NCI-H526 (cell line): ENCODE measurements around the gene DOHH.

Experiments used
- DNase-seq, 2 experiments: peaks; one replicate each; lab custom pipeline; 2025; lab: John Stamatoyannopoulos, UW

The DOHH gene

GRCh38 chr19:3501780-3502179 is 1.3 kb upstream of the DOHH start:
- DNase-seq: no peak

GRCh38 chr19:3499738-3500428 is 591 bp downstream of the DOHH start:
- no peak for DNase-seq

GRCh38 chr19:3497757-3498520 is 2.5 kb downstream of the DOHH start:
- DNase-seq: no peak

GRCh38 chr19:3496392-3497273 is 3.8 kb downstream of the DOHH start:
- DNase-seq: no peak

- peak in 1 of 2 experiments; percentile 60 for DNase-seq
These were observed 5.9 kb downstream of the DOHH start for GRCh38 chr19:3494559-3494958.

- no peak for DNase-seq
These were observed 6.4 kb downstream of the DOHH start for GRCh38 chr19:3494051-3494450.

GRCh38 chr19:3493651-3494050 is 6.8 kb downstream of the DOHH start:
- DNase-seq: no peak

GRCh38 chr19:3492919-3493318 is 7.6 kb downstream of the DOHH start:
- no peak for DNase-seq

- DNase-seq: no peak
These were observed 8.2 kb downstream of the DOHH start for GRCh38 chr19:3492131-3492839.

- no peak for DNase-seq
These were observed 8.9 kb downstream of the DOHH start for GRCh38 chr19:3491396-3492119.

- no peak for DNase-seq
These were observed 17.2 kb downstream of the DOHH start, which contains the start of gene SMIM44 for GRCh38 chr19:3483226-3483628. SMIM44 (minus strand) TSS chr19:3483441; CDS start chr19:3483403, 38 bp downstream.

GRCh38 chr19:3482507-3483225 is 17.8 kb downstream of the DOHH start:
- peak in 1 of 2 experiments; percentile 14 for DNase-seq

- DNase-seq: no peak
These were observed 19.0 kb downstream of the DOHH start for GRCh38 chr19:3481241-3482090.

- DNase-seq: peak in 1 of 2 experiments; percentile 21
These were observed 19.9 kb downstream of the DOHH start, which contains the start of gene SMIM24 for GRCh38 chr19:3480383-3481091. SMIM24 (minus strand) TSS chr19:3480525; CDS start chr19:3480463, 62 bp downstream.

- peak in 1 of 2 experiments; percentile 51 for DNase-seq
These were observed 20.6 kb downstream of the DOHH start for GRCh38 chr19:3479834-3480215.

GRCh38 chr19:3479177-3479833 is 21.2 kb downstream of the DOHH start:
- peak; percentile 19 to 64 for DNase-seq

GRCh38 chr19:3478409-3479176 is 21.9 kb downstream of the DOHH start:
- no peak for DNase-seq
